NCI-H2029 (cell line): ENCODE measurements around the gene ACKR4.

Experiments used
- DNase-seq: peaks from one replicate; lab custom pipeline; 2025; lab: John Stamatoyannopoulos, UW

The ACKR4 gene

DNA sequence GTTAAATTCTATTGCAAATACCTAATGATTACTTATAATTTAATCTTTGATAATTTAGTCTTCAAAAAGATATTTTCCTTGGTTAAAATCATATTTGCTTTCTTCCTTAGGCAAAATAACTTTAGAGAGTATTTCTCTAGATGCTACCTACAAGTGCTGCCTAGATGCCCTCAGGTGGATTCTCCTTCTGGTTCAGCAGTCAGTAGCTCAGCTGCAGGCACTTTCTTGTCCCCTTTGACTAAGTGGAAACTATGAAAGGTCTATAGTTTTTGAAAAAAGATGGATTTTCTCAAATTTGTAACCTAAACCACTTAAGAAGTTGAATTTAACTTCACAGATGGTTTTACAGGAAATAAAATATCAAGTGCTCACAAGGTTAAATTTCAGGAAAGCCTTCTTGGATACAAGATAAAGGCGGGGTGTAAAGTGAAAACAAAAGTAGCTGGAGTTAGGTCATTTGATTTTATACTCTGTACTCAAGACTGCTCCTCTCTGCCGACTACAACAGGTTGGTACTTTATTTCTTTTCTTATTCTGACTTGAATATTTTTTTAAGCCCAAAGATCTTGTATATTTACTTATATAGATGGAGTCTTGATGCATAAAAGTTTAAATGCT is at the start of gene ACKR4:
Gene ACKR4 (plus strand): TSS at position 455 of the 618 bp plus-strand sequence. CDS start 3,128 bp downstream, outside the sequence.
- no peak for DNase-seq

GRCh38 chr3:132549169-132549568 is 47.9 kb upstream of the ACKR4 start:
- DNase-seq, result no peak

DNA sequence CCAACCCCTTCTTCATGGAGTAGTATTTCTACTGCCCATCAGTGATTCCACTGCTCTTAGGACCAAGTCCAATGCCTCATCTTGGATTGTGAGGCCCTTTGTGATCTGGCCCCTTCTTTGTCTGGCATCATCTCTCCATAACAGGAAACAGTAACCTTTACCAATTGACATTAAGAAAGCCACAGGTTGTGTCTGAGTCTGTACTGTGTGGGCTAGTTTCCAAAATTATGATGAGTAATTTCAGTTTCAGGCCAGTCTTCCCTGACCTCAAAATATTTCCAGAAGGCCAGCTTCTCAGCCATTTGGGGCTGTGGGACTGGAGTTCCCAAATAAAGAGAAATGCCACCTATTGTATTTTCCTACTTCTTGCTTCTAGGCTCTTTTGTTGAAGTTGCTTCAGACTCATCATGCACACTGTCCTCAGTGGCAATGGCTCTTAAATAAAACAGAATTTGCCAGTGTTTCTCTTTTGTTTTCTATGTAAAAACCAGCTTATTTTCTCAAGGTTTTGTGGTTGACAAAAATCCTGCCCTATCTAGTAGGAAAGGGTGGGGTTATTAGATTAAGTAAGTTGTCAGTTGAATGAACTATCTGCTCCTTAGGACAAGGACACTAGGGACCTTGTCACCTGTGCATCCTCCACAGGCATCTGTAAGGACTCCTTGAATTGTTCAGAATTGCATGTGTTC is 47.0 kb upstream of the ACKR4 start:
- DNase-seq, result no peak

DNA sequence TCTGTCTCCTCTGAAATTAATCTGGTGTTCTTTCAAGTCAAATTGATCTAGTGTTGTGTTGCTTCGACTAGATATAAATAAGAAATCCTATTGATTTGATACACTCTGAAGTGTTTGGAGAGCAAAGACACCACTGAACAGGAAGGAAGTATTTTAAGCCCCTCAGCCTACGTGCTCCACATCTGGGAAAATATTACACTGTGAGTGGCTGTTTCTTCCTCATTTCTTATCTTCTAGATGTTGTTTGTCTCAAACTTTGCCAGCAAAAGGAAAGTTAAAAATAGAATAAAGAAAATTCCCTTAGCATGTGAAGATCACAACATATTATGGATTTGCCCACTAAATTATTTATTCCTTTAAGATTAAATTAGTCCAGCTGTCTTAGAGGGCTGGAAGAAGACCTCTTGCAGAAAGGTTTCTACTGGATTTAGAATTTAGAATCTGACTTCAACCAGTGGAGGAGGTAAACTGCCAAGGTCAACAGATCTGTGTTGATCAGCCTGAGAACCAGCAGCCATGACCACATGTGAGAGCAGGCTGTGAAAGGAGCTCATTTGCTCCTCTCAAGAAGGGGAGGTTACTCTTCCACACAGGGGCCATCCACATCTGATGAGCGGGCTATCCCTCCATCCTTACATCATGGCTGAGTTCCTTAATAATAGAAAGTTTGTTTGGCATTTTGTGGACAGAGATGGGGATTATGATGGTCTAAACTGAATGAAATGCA is 46.3 kb upstream of the ACKR4 start:
- no peak for DNase-seq

DNA sequence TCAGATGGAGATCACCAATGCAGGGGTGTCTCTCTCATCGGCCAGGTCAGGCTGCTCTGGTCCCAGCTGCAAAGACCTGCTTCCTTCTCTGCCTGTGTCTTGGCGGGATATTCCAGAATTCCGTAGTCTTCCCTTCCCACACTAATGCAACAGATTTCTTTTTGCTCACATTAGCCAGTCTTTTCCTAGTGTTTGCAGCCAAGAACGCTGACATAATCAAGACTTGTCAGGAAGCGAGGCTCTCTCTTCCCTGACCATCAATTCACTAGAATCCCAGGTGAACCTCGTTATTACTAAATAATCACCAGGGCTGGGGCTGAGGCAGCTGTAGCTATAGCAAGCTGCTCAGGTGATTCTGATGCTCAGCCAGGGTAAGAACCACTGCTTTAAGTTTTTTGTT is 43.2 kb upstream of the ACKR4 start:
- no peak for DNase-seq

- DNase-seq, result peak; percentile 91
Observed at GRCh38 chr3:132554437-132554836, 42.6 kb upstream of the ACKR4 start.

DNA sequence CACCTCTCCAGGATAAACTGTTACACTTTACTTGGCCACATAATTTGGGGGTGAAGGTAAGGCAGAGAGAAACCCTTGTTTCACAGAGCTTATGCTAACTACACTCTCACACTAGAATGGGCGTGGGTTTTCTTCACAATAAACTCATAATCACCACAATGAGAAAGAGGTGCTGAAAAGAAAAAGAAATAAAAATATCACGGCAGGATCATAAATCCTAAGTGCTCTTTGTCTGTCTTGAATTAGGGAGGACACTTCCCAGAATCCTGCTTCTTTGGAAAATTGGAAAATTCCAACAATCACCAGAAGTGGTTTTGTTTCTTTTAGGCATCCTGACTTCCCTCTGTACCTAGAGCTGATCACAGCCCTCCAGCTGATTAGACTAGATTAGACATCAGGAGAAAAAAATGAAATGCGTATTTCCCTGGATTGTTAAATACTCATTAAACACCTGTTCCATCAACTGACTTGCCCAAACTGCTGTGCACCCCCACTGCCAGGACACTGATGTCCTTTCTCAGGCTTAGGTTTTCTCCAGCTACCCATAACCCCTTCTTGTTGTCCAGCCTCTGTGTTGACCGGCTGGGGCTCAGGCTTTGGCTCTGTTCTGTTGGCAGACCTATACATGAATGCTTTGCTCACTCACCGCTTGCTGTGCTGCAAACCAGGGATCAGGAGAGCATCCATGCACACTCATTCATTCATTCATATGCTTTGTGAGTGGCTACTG is 41.6 kb upstream of the ACKR4 start:
- DNase-seq, result no peak

- peak; percentile 37 for DNase-seq
Observed at GRCh38 chr3:132556036-132556386, 41.1 kb upstream of the ACKR4 start.

- DNase-seq, result no peak
Observed at GRCh38 chr3:132556508-132557159, 40.4 kb upstream of the ACKR4 start.

- DNase-seq, result no peak
Observed at GRCh38 chr3:132561003-132561402, 36.1 kb upstream of the ACKR4 start.

GRCh38 chr3:132563420-132564069 is 33.5 kb upstream of the ACKR4 start:
- DNase-seq, result no peak

DNA sequence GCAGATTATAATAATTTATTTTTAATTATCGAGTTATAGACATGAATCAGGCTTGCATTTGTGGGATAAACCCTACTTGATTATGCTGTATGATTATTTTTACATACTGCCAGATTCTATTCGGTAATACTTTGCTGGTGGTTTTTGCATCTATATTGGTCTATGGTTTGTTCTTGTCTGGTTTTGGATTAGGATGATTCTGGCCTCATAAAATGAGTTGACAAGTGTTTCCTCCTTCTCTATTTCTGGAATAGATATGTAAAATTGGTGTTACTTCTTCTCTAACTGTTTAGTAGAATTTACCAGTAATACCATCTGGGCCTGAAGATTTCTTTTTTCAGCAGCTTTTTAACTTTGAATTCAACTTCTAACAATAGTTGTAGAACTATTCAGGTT is 33.0 kb upstream of the ACKR4 start:
- no peak for DNase-seq

DNA sequence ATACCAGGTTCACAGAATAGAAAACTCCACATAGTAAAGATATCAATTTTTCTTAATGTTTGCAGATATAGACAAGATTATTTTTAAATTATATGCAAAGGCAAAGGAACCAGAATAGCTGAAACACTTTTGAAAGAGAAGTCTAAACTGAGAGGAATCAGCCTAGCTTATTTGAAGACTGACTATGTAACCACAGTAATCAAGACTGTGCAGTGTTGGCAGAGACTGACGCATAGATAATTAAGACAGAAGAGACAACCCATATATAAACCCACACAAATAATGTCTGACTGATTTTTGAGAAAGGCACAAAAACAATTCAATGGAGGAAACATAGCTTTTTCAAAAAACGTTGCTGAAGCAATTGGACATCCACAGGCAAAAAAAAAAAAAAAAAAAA is 28.6 kb upstream of the ACKR4 start:
- DNase-seq, result no peak

DNA sequence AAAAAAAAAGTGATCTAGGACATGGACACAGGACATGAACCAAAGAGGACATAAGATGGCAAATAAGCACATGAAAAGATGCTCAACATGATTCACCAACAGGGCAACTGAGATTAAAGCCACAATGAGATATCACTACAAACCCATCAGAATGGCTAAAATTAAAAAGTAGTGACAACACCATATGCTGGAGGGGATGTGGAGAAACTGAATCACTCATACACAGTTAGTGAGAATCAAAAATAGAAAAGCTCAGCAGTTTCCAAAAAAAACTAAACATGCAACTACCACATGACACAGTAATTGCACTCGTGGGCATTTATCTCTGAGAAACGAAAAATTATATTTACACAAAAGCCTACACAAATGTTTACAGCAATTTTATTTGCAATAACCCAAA is 27.9 kb upstream of the ACKR4 start:
- DNase-seq, result no peak

DNA sequence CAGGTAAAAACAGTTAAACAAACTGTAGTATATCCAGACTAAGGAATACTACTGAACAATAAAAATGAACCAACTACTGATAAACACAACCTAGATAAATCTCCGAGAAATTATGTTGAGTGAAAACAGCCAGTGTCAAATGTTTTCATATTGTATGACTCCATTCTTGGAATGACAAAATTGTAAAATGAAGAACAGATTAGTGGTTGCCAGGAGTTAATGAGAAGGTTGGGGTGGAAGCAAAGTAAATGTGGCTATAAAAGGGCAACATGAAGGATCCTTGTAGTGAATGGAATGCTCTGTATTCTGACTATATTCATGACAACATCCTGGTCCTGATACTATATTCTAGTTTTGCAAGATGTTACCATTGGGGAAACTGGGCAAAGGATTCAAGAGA is 27.5 kb upstream of the ACKR4 start:
- DNase-seq, result no peak

GRCh38 chr3:132570016-132570415 is 27.1 kb upstream of the ACKR4 start:
- no peak for DNase-seq

- no peak for DNase-seq
Observed at GRCh38 chr3:132573797-132574211, 23.3 kb upstream of the ACKR4 start.

DNA sequence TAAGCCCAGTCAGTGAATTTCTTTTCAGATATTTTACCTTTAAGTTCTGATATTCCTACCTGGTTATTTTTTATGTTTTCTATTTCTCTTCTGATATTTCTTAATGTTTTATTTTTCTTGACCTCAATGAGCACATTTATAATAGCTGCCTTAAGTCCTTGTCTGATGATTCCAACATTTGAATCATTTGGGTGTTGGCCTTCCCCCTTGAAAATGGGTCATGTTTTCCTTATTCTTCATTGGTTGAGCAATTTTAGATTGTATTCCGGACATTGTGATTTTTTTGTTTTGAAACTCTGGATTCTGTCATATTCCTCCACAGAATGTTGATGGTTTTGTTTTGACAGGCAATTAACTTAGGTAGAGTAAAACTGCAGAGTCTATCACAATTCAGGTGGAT is 9.7 kb upstream of the ACKR4 start:
- DNase-seq, result no peak

DNA sequence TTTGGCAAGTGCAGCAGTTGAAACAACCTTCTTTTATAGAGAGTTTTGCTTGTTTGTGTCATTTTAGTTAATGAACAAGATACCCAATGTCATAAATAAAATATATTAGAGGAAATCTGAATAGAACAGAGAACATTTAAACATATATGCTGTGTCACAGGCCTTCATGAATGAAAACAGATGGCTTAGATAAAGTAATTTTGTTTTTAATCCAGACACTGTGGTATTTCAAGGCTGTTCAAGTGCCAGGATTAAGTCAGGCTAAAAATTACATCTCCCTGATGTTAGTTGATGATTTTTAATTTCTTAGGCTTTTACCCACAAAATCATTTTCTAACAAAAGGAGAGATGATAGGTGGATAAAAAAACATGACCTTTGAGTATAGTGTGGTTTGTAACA is 4.9 kb upstream of the ACKR4 start:
- DNase-seq, result no peak

DNA sequence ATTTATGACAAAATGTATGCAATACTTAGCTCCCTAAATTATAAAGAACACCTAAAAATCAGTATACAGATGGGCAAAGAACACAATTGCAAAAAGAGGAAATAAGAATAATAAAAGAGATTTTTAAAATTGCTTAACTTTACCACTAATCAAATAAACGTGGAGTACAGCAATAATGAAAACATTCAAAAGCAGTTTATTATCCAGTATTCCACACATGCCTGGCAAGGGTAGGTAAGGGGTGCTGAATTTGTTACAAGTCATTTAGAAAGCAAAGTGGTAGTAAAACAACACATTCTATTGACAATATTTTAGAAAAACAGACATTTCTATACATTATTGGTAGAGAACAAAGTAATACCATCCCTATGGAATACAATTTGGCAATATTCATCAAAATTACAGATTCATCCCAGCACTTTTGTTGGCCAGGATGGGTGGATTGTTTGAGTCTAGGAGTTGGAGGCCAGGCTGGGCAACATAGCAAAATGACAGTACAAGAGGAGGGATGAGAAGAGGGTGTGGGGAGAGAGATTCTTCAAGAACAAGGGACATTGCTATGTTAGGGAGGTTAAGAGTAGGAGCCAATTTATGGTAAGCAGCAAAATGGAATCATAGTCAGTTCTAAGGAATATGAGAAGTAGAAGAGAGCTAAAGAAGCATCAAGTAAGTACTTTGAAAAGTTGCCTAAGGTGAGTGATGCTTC is 3.7 kb upstream of the ACKR4 start:
- DNase-seq, result no peak

GRCh38 chr3:132593947-132594323 is 3.1 kb upstream of the ACKR4 start:
- DNase-seq, result no peak
